ENCODE measurements around the gene ATXN7L1.

Gene ATXN7L1

DNA sequence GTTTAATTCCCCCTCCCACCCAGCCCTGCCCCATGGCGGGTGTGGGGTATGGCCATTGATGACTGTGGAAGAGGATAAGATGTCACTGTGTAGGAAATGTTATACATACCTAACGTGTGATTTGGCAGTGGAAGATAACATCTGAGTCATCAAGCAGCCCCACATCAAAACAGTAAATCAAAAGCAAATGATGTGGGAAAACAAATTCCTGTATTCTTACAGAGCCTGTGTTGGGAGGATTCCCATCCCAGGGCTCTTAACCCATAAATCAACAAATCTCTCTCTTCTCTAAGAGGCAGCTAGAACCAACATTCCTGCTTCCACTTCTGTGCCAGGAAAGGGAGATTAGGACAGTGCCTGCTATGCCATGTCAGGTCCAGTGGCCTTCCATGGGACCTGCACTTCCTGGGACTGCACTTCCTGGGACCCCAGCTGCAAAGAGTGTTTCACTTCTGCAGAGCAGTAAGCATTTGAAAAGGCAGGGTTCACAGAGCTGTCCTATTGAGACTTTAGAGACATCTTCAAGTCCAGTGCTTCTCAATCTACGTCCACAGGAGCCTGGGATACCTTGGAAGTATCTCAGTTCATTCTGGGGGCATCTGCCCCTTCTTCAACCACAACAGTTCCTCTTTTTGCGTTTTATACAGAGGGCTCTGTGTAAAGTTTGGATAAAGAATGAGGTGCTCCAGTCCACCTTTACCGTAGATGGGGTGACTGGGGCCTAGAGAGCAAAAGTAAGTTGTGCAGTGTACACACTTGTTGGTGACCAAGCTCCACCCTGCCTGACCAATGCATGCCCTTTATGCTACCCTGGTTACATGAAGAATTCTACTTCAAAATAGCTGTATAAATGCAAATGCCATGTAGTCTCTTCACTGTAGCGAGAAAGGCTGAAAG is 45.7 kb downstream of the ATXN7L1 start (continued):
- TF ChIP-seq, protein P1, sequence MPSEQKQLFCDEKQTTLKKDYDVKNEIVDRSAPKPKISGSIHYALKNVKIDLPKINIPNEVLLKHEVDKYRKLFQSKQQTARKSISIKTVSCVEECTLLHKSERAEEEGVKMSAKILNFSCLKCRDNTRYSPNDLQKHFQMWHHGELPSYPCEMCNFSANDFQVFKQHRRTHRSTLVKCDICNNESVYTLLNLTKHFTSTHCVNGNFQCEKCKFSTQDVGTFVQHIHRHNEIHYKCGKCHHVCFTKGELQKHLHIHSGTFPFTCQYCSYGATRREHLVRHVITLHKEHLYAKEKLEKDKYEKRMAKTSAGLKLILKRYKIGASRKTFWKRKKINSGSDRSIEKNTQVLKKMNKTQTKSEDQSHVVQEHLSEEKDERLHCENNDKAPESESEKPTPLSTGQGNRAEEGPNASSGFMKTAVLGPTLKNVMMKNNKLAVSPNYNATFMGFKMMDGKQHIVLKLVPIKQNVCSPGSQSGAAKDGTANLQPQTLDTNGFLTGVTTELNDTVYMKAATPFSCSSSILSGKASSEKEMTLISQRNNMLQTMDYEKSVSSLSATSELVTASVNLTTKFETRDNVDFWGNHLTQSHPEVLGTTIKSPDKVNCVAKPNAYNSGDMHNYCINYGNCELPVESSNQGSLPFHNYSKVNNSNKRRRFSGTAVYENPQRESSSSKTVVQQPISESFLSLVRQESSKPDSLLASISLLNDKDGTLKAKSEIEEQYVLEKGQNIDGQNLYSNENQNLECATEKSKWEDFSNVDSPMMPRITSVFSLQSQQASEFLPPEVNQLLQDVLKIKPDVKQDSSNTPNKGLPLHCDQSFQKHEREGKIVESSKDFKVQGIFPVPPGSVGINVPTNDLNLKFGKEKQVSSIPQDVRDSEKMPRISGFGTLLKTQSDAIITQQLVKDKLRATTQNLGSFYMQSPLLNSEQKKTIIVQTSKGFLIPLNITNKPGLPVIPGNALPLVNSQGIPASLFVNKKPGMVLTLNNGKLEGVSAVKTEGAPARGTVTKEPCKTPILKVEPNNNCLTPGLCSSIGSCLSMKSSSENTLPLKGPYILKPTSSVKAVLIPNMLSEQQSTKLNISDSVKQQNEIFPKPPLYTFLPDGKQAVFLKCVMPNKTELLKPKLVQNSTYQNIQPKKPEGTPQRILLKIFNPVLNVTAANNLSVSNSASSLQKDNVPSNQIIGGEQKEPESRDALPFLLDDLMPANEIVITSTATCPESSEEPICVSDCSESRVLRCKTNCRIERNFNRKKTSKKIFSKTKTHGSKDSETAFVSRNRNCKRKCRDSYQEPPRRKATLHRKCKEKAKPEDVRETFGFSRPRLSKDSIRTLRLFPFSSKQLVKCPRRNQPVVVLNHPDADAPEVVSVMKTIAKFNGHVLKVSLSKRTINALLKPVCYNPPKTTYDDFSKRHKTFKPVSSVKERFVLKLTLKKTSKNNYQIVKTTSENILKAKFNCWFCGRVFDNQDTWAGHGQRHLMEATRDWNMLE (tag by site-specific recombination; conservative IDR thresholded peaks at IDR 0.05; ENCODE audit: low read depth) = no peak
- no peak for TF ChIP-seq IKZF3 (tag by site-specific recombination; IDR thresholded peaks at IDR 0.05)
- no peak for TF ChIP-seq ZNF48 (tag by site-specific recombination; IDR thresholded peaks at IDR 0.05)
- TF ChIP-seq ZNF24 (tag by site-specific recombination; IDR thresholded peaks at IDR 0.05) = 0 out of 2 replicates have a peak, but pooled peaks have one; percentile 51
- no peak for TF ChIP-seq SALL2 (tag by site-specific recombination; IDR thresholded peaks at IDR 0.05; ENCODE audit: borderline replicate concordance)
- TF ChIP-seq, protein P2, sequence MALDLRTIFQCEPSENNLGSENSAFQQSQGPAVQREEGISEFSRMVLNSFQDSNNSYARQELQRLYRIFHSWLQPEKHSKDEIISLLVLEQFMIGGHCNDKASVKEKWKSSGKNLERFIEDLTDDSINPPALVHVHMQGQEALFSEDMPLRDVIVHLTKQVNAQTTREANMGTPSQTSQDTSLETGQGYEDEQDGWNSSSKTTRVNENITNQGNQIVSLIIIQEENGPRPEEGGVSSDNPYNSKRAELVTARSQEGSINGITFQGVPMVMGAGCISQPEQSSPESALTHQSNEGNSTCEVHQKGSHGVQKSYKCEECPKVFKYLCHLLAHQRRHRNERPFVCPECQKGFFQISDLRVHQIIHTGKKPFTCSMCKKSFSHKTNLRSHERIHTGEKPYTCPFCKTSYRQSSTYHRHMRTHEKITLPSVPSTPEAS (tag by site-specific recombination; IDR thresholded peaks at IDR 0.05) = no peak
- 0 out of 2 replicates have a peak, but pooled peaks have one; percentile 18 for TF ChIP-seq KLF10 (tag by site-specific recombination; IDR thresholded peaks at IDR 0.05)
- TF ChIP-seq ZNF37A (tag by site-specific recombination; IDR thresholded peaks at IDR 0.05) = no peak
- TF ChIP-seq, protein P3, sequence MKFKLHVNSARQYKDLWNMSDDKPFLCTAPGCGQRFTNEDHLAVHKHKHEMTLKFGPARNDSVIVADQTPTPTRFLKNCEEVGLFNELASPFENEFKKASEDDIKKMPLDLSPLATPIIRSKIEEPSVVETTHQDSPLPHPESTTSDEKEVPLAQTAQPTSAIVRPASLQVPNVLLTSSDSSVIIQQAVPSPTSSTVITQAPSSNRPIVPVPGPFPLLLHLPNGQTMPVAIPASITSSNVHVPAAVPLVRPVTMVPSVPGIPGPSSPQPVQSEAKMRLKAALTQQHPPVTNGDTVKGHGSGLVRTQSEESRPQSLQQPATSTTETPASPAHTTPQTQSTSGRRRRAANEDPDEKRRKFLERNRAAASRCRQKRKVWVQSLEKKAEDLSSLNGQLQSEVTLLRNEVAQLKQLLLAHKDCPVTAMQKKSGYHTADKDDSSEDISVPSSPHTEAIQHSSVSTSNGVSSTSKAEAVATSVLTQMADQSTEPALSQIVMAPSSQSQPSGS (tag by site-specific recombination; IDR thresholded peaks at IDR 0.05; ENCODE audit: low read depth) = no peak
- no peak for TF ChIP-seq ZBTB48 (tag by site-specific recombination; IDR thresholded peaks at IDR 0.05)
- TF ChIP-seq ZNF514 (tag by site-specific recombination; IDR thresholded peaks at IDR 0.05) = no peak
- 0 out of 2 replicates have a peak, but pooled peaks have one; percentile 15 for TF ChIP-seq ZFP69B (tag by site-specific recombination; IDR thresholded peaks at IDR 0.05)
- TF ChIP-seq, protein P4, sequence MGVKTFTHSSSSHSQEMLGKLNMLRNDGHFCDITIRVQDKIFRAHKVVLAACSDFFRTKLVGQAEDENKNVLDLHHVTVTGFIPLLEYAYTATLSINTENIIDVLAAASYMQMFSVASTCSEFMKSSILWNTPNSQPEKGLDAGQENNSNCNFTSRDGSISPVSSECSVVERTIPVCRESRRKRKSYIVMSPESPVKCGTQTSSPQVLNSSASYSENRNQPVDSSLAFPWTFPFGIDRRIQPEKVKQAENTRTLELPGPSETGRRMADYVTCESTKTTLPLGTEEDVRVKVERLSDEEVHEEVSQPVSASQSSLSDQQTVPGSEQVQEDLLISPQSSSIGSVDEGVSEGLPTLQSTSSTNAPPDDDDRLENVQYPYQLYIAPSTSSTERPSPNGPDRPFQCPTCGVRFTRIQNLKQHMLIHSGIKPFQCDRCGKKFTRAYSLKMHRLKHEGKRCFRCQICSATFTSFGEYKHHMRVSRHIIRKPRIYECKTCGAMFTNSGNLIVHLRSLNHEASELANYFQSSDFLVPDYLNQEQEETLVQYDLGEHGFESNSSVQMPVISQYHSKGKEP (tag by site-specific recombination; IDR thresholded peaks at IDR 0.05) = no peak
- no peak for TF ChIP-seq ZEB2 (tag by site-specific recombination; IDR thresholded peaks at IDR 0.05)
- TF ChIP-seq, protein P5, sequence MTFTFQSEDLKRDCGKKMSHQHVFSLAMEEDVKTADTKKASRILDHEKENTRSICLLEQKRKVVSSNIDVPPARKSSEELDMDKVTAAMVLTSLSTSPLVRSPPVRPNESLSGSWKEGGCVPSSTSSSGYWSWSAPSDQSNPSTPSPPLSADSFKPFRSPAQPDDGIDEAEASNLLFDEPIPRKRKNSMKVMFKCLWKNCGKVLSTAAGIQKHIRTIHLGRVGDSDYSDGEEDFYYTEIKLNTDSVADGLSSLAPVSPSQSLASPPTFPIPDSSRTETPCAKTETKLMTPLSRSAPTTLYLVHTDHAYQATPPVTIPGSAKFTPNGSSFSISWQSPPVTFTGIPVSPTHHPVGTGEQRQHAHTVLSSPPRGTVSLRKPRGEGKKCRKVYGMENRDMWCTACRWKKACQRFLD (tag by site-specific recombination; IDR thresholded peaks at IDR 0.05) = no peak
- TF ChIP-seq, protein P6, sequence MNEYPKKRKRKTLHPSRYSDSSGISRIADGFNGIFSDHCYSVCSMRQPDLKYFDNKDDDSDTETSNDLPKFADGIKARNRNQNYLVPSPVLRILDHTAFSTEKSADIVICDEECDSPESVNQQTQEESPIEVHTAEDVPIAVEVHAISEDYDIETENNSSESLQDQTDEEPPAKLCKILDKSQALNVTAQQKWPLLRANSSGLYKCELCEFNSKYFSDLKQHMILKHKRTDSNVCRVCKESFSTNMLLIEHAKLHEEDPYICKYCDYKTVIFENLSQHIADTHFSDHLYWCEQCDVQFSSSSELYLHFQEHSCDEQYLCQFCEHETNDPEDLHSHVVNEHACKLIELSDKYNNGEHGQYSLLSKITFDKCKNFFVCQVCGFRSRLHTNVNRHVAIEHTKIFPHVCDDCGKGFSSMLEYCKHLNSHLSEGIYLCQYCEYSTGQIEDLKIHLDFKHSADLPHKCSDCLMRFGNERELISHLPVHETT (tag by site-specific recombination; IDR thresholded peaks at IDR 0.05) = peak; percentile 68; the same call in 1 of the 2 replicates
- TF ChIP-seq, protein P7, sequence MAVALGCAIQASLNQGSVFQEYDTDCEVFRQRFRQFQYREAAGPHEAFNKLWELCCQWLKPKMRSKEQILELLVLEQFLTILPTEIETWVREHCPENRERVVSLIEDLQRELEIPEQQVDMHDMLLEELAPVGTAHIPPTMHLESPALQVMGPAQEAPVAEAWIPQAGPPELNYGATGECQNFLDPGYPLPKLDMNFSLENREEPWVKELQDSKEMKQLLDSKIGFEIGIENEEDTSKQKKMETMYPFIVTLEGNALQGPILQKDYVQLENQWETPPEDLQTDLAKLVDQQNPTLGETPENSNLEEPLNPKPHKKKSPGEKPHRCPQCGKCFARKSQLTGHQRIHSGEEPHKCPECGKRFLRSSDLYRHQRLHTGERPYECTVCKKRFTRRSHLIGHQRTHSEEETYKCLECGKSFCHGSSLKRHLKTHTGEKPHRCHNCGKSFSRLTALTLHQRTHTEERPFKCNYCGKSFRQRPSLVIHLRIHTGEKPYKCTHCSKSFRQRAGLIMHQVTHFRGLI (tag by site-specific recombination; IDR thresholded peaks at IDR 0.05) = no peak
- 0 out of 2 replicates have a peak, but pooled peaks have one; percentile 29 for TF ChIP-seq YY2 (tag by site-specific recombination; IDR thresholded peaks at IDR 0.05)
- TF ChIP-seq, protein P8, sequence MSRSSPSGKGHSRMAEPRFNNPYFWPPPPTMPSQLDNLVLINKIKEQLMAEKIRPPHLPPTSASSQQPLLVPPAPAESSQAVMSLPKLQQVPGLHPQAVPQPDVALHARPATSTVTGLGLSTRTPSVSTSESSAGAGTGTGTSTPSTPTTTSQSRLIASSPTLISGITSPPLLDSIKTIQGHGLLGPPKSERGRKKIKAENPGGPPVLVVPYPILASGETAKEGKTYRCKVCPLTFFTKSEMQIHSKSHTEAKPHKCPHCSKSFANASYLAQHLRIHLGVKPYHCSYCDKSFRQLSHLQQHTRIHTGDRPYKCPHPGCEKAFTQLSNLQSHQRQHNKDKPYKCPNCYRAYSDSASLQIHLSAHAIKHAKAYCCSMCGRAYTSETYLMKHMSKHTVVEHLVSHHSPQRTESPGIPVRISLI (tag by site-specific recombination; IDR thresholded peaks at IDR 0.05) = no peak
- TF ChIP-seq ZNF132 (tag by site-specific recombination; IDR thresholded peaks at IDR 0.05; ENCODE audit: borderline replicate concordance) = no peak
- TF ChIP-seq HOXC10 (CRISPR knock-in tag; IDR thresholded peaks at IDR 0.05) = no peak
- no peak for TF ChIP-seq ZNF184 (tag by site-specific recombination; IDR thresholded peaks at IDR 0.05)
- no peak for TF ChIP-seq ZNF585B (tag by site-specific recombination; IDR thresholded peaks at IDR 0.05)
- no peak for TF ChIP-seq ZNF623 (tag by site-specific recombination; IDR thresholded peaks at IDR 0.05)

All from HEK293 (cell line).